GM10847 (cell line): ENCODE measurements around the gene BIN2.

ENCODE experiments used
- POLR2A ChIP-seq: IDR thresholded peaks from 2 replicates; pipeline ENCODE4 v1.6.1; 2011; ENCODE audit not compliant: insufficient read length; ENCODE audit errors: extremely low read depth

Gene BIN2

GRCh38 chr12:51323966-51324895, at the start of gene BIN2:
BIN2 (minus strand) TSS chr12:51324174; CDS start chr12:51324102, 72 bp downstream.
- TF ChIP-seq POLR2A: peak; percentile 66

GRCh38 chr12:51373187-51373586, 49.2 kb upstream of the BIN2 start:
- no peak for TF ChIP-seq POLR2A

GRCh38 chr12:51372021-51372420, 48.0 kb upstream of the BIN2 start:
- no peak for TF ChIP-seq POLR2A

GRCh38 chr12:51371295-51371953, 47.5 kb upstream of the BIN2 start:
- TF ChIP-seq POLR2A: no peak

- no peak for TF ChIP-seq POLR2A
Measured at GRCh38 chr12:51370667-51371066, 46.7 kb upstream of the BIN2 start.

GRCh38 chr12:51369581-51369980, 45.6 kb upstream of the BIN2 start:
- TF ChIP-seq POLR2A: no peak

GRCh38 chr12:51368640-51369517, 44.9 kb upstream of the BIN2 start:
- no peak for TF ChIP-seq POLR2A

GRCh38 chr12:51365276-51365675, 41.3 kb upstream of the BIN2 start:
- TF ChIP-seq POLR2A: no peak

GRCh38 chr12:51364001-51364400, 40.0 kb upstream of the BIN2 start:
- no peak for TF ChIP-seq POLR2A

GRCh38 chr12:51362747-51363342, 38.9 kb upstream of the BIN2 start:
- TF ChIP-seq POLR2A: no peak

GRCh38 chr12:51362307-51362706, 38.3 kb upstream of the BIN2 start:
- TF ChIP-seq POLR2A: no peak

GRCh38 chr12:51361161-51362016, 37.4 kb upstream of the BIN2 start:
- TF ChIP-seq POLR2A: no peak

- no peak for TF ChIP-seq POLR2A
Measured at GRCh38 chr12:51360315-51360714, 36.3 kb upstream of the BIN2 start.

GRCh38 chr12:51359851-51360250, 35.9 kb upstream of the BIN2 start:
- no peak for TF ChIP-seq POLR2A
